Neural cell (in vitro differentiated cells): ENCODE measurements around the gene RHOBTB1. TPM values are rescaled to one million over a fixed set of nuclear protein-coding genes. Genes with fewer than 3 reads are reported as not detected.

ENCODE experiments used
- H2AFZ ChIP-seq: fragments of 200-600, 300-800 bp; sonication (generic), shearing (Covaris generic); 2 replicates; pipeline ENCODE4 v1.6.0; 2014; ENCODE audit warnings: low read depth, mild to moderate bottlenecking, antibody characterized with exemption, low read length, moderate library complexity
- H3F3A ChIP-seq: fragments of 200-600 bp; shearing (Covaris generic); 2 replicates; pipeline ENCODE4 v1.6.1; 2016; ENCODE audit warnings: mild to moderate bottlenecking, moderate library complexity, mixed read lengths, antibody characterized with exemption, low read length; ENCODE audit not compliant: insufficient read depth, poor library complexity, severe bottlenecking
- H3K27ac ChIP-seq: fragments of 200-600, 300-800 bp; sonication (generic), shearing (Covaris generic); 2 replicates; pipeline ENCODE4 v1.5.1; 2014; ENCODE audit warnings: mild to moderate bottlenecking, low read length, moderate library complexity
- H3K27me3 ChIP-seq: fragments of 300-800, 200-600 bp; sonication (generic), shearing (Covaris generic); 2 replicates; pipeline ENCODE4 v1.6.0; 2014; ENCODE audit warnings: mild to moderate bottlenecking, low read depth, low read length, moderate library complexity; ENCODE audit not compliant: insufficient read depth
- H3K36me3 ChIP-seq: fragments of 300-800, 200-600 bp; sonication (generic), shearing (Covaris generic); 2 replicates; pipeline ENCODE4 v1.5.1; 2014; ENCODE audit warnings: mild to moderate bottlenecking, antibody characterized with exemption, low read length, moderate library complexity; ENCODE audit not compliant: insufficient read depth
- H3K4me2 ChIP-seq: fragments of 300-800, 200-600 bp; sonication (generic), shearing (Covaris generic); 2 replicates; pipeline ENCODE4 v1.6.0; 2014; ENCODE audit warnings: mild to moderate bottlenecking, low read length
- H3K4me3 ChIP-seq: fragments of 300-800, 200-600 bp; sonication (generic), shearing (Covaris generic); 2 replicates; pipeline ENCODE4 v1.5.1; 2014; ENCODE audit warnings: mild to moderate bottlenecking, low read length, moderate library complexity
- H3K79me2 ChIP-seq: fragments of 200-600 bp; shearing (Covaris generic); replicated peaks from 2 replicates; pipeline ENCODE4 v1.6.0; 2014; ENCODE audit warnings: mild to moderate bottlenecking, low read length, moderate library complexity; ENCODE audit not compliant: insufficient read depth
- H3K9ac ChIP-seq: fragments of 300-800, 200-600 bp; sonication (generic), shearing (Covaris generic); 2 replicates; pipeline ENCODE4 v1.6.1; 2016; ENCODE audit warnings: mild to moderate bottlenecking, low read length, mixed read lengths
- H3K9me2 ChIP-seq: fragments of 200-600 bp; shearing (Covaris generic); 2 replicates; pipeline ENCODE4 v1.6.1; 2016; ENCODE audit warnings: mild to moderate bottlenecking, low read length, mixed read lengths; ENCODE audit not compliant: insufficient read depth
- H3K9me3 ChIP-seq: fragments of 200-600, 300-800 bp; sonication (generic), shearing (Covaris generic); 2 replicates; pipeline ENCODE4 v1.6.1; 2016; ENCODE audit warnings: mild to moderate bottlenecking, mixed run types, low read length, moderate library complexity, mixed read lengths
- H4K20me1 ChIP-seq: fragments of 200-600 bp; shearing (Covaris generic); 2 replicates; pipeline ENCODE4 v1.6.1; 2016; ENCODE audit warnings: mild to moderate bottlenecking, mixed run types; ENCODE audit not compliant: insufficient read depth
- EP300 ChIP-seq: fragments of 450-650 bp; conservative IDR thresholded peaks from 2 replicates; pipeline ENCODE4 v1.6.1; 2014; ENCODE audit warnings: antibody characterized with exemption, mild to moderate bottlenecking, moderate library complexity; ENCODE audit not compliant: poor library complexity, severe bottlenecking
- EZH2 ChIP-seq: fragments of 200-600, 300-800 bp; shearing (Covaris generic), sonication (generic); IDR thresholded peaks from 2 replicates; pipeline ENCODE4 v1.6.1; 2014; ENCODE audit warnings: antibody characterized with exemption, low read length, borderline replicate concordance, mild to moderate bottlenecking; ENCODE audit not compliant: insufficient read depth, poor library complexity, severe bottlenecking
- MXI1 ChIP-seq: fragments of 450-650 bp; conservative IDR thresholded peaks from 2 replicates; pipeline ENCODE4 v1.6.1; 2014; ENCODE audit warnings: antibody characterized with exemption, mild to moderate bottlenecking; ENCODE audit not compliant: poor library complexity, severe bottlenecking
- POLR2AphosphoS5 ChIP-seq: IDR thresholded peaks from 2 replicates; pipeline ENCODE4 v1.6.1; 2012
- RAD21 ChIP-seq: fragments of 450-650 bp; conservative IDR thresholded peaks from 2 replicates; pipeline ENCODE4 v1.6.1; 2014; ENCODE audit warnings: antibody characterized with exemption, mild to moderate bottlenecking, moderate library complexity
- SMC3 ChIP-seq: fragments of 450-650 bp; conservative IDR thresholded peaks from 2 replicates; pipeline ENCODE4 v1.6.1; 2014; ENCODE audit warnings: antibody characterized with exemption, mild to moderate bottlenecking, moderate library complexity; ENCODE audit not compliant: poor library complexity
- TAF1 ChIP-seq: IDR thresholded peaks from 2 replicates; pipeline ENCODE4 v1.6.1; 2012; ENCODE audit warnings: low read depth
- polyA plus RNA-seq: library from polyadenylated mRNA; depleted of rRNA; stranded (reverse); fragments of >200 nt; gene quantifications from 2 replicates; pipeline ENCODE4 v1.2.3, GENCODE V29; 2014
- TF ChIP-seq, protein P1 (sequence below): IDR thresholded peaks from 2 replicates; pipeline ENCODE4 v1.6.1; 2012; ENCODE audit warnings: borderline replicate concordance
- TF ChIP-seq, protein P2 (sequence below): fragments of 450-650 bp; IDR thresholded peaks from 2 replicates; pipeline ENCODE4 v1.5.1; 2014; ENCODE audit warnings: antibody characterized with exemption, mild to moderate bottlenecking, moderate library complexity; ENCODE audit not compliant: poor library complexity, severe bottlenecking

RHOBTB1 gene
- polyA plus RNA-seq, 1 donor from 2014 or later: 10.5 TPM

DNA sequence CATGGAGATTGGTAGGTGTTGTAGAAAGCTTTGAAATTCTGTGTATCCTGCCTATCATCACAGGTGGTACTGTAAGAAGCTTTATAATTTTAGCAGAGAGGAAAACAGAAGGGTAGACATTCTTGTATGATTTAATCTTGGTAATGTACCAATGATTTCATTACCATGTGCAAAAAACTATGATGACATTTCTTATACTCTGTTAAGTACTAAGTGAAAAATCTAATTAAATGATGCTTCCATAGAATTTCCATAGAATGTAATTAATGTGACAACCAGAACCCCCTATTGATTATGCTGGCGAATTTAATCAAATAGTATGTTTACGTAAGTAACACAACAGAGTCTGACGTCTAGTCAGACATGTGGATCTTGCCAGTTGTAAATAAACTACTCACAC is 16.0 kb upstream of the RHOBTB1 start:
- Histone ChIP-seq H3F3A (no peaks in the 10 kb centered on the region), H3K36me3 (no peaks in the 10 kb centered on the region), H3K9me2 (no peaks in the 10 kb centered on the region), H3K4me3 (no peak overlapping the region), H4K20me1 (no peaks in the 10 kb centered on the region), H3K9ac (no peak overlapping the region), H3K27ac (no peak overlapping the region), H3K27me3 (no peaks in the 10 kb centered on the region), H3K4me2 (no peak overlapping the region), H3K79me2 (no peaks in the 10 kb centered on the region), H2AFZ (no peak overlapping the region), H3K9me3 (no peaks in the 10 kb centered on the region)
- no peak for TF ChIP-seq TAF1
- TF ChIP-seq SMC3: no peak
- no peak for TF ChIP-seq RAD21
- TF ChIP-seq EZH2: no peak
- TF ChIP-seq, protein P1, sequence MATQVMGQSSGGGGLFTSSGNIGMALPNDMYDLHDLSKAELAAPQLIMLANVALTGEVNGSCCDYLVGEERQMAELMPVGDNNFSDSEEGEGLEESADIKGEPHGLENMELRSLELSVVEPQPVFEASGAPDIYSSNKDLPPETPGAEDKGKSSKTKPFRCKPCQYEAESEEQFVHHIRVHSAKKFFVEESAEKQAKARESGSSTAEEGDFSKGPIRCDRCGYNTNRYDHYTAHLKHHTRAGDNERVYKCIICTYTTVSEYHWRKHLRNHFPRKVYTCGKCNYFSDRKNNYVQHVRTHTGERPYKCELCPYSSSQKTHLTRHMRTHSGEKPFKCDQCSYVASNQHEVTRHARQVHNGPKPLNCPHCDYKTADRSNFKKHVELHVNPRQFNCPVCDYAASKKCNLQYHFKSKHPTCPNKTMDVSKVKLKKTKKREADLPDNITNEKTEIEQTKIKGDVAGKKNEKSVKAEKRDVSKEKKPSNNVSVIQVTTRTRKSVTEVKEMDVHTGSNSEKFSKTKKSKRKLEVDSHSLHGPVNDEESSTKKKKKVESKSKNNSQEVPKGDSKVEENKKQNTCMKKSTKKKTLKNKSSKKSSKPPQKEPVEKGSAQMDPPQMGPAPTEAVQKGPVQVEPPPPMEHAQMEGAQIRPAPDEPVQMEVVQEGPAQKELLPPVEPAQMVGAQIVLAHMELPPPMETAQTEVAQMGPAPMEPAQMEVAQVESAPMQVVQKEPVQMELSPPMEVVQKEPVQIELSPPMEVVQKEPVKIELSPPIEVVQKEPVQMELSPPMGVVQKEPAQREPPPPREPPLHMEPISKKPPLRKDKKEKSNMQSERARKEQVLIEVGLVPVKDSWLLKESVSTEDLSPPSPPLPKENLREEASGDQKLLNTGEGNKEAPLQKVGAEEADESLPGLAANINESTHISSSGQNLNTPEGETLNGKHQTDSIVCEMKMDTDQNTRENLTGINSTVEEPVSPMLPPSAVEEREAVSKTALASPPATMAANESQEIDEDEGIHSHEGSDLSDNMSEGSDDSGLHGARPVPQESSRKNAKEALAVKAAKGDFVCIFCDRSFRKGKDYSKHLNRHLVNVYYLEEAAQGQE: no peak

DNA sequence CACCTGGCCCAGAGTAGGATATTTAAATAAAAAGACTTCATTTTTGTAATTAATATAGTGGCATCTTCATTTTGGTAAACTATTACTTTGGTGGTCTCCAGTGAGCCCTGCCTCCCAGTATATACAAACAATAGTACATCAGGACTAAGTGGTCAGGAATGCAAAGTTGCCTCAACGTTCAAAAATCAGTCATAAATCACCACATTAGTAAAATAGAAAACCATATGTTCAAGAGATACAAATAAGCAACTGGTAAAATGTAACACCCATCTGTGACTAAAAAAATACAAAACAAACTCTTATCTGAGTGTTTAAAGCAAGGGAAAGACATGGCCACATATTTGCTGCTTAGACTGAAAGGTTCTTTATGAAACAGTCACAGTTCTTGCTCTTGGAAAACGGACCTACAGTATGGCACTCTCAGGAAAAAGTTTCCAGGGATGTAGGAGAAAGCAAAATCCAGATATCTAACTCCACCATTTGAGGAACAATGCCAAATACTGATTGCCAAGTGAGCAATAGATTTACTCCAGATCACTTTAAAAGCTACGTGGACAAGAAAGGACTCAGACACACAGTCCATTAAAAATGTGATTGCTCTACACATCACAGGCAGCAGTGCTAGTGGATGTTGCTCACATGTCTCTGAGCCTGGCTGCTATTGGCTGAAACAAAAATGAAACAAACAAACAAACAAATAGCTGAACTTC is 15.1 kb upstream of the RHOBTB1 start:
- Histone ChIP-seq H2AFZ (no peak overlapping the region), H3K9ac (no peak overlapping the region), H3K27me3 (no peaks in the 10 kb centered on the region)

More for the DNA sequence above, 15.1 kb upstream of the RHOBTB1 start:
- H3K79me2 ChIP-seq: no peaks in the 10 kb centered on the region
- H3K36me3 ChIP-seq: no peaks in the 10 kb centered on the region
- no peaks in the 10 kb centered on the region for H4K20me1 ChIP-seq
- no peak overlapping the region for H3K4me3 ChIP-seq
- no peaks in the 10 kb centered on the region for H3K9me3 ChIP-seq
- no peaks in the 10 kb centered on the region for H3K9me2 ChIP-seq
- no peak overlapping the region for H3K4me2 ChIP-seq
- no peak overlapping the region for H3K27ac ChIP-seq
- no peaks in the 10 kb centered on the region for H3F3A ChIP-seq
- TF ChIP-seq, protein P1: no peak
- TF ChIP-seq, protein P2, sequence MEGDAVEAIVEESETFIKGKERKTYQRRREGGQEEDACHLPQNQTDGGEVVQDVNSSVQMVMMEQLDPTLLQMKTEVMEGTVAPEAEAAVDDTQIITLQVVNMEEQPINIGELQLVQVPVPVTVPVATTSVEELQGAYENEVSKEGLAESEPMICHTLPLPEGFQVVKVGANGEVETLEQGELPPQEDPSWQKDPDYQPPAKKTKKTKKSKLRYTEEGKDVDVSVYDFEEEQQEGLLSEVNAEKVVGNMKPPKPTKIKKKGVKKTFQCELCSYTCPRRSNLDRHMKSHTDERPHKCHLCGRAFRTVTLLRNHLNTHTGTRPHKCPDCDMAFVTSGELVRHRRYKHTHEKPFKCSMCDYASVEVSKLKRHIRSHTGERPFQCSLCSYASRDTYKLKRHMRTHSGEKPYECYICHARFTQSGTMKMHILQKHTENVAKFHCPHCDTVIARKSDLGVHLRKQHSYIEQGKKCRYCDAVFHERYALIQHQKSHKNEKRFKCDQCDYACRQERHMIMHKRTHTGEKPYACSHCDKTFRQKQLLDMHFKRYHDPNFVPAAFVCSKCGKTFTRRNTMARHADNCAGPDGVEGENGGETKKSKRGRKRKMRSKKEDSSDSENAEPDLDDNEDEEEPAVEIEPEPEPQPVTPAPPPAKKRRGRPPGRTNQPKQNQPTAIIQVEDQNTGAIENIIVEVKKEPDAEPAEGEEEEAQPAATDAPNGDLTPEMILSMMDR: no peak
- TF ChIP-seq MXI1 (no peak), SMC3 (no peak), TAF1 (no peak), POLR2AphosphoS5 (no peak), EP300 (no peak), EZH2 (no peak), RAD21 (no peak)
